UCSD-AML1 (cell line): ENCODE data around the gene HTRA1.
A peak's percentile ranks its signal among the peaks of the same experiment; 100 is the strongest.

Experiments
- DNase-seq: peaks from one replicate; lab custom pipeline; 2025; ENCODE audit not compliant: unreplicated experiment; lab: John Stamatoyannopoulos, UW

Gene HTRA1

GRCh38 chr10:122514045-122514840, 52.9 kb downstream of the HTRA1 start:
- no peak for DNase-seq

- DNase-seq = no peak
Observed at GRCh38 chr10:122515022-122515424, 53.7 kb downstream of the HTRA1 start.

GRCh38 chr10:122515588-122516231, 54.4 kb downstream of the HTRA1 start:
- peak; percentile 38 for DNase-seq

- no peak for DNase-seq
Observed at GRCh38 chr10:122516734-122517133, 55.4 kb downstream of the HTRA1 start.

- no peak for DNase-seq
Observed at GRCh38 chr10:122519144-122519543, 57.8 kb downstream of the HTRA1 start.

- no peak for DNase-seq
Observed at GRCh38 chr10:122519873-122520272, 58.5 kb downstream of the HTRA1 start.

- no peak for DNase-seq
Observed at GRCh38 chr10:122521011-122521410, 59.7 kb downstream of the HTRA1 start.

- DNase-seq = no peak
Observed at GRCh38 chr10:122524811-122525210, 63.5 kb downstream of the HTRA1 start.

- DNase-seq = no peak
Observed at GRCh38 chr10:122525788-122526187, 64.4 kb downstream of the HTRA1 start.

GRCh38 chr10:122526892-122527291, 65.5 kb downstream of the HTRA1 start:
- no peak for DNase-seq

- DNase-seq = no peak
Observed at GRCh38 chr10:122530177-122530576, 68.8 kb downstream of the HTRA1 start.

GRCh38 chr10:122531261-122531660, 69.9 kb downstream of the HTRA1 start:
- DNase-seq = no peak

- DNase-seq = no peak
Observed at GRCh38 chr10:122531939-122532338, 70.6 kb downstream of the HTRA1 start.

- no peak for DNase-seq
Observed at GRCh38 chr10:122532601-122533296, 71.4 kb downstream of the HTRA1 start.

GRCh38 chr10:122537545-122537944, 76.2 kb downstream of the HTRA1 start:
- DNase-seq = no peak

GRCh38 chr10:122541541-122542002, 80.2 kb downstream of the HTRA1 start:
- DNase-seq = no peak

- no peak for DNase-seq
Observed at GRCh38 chr10:122543676-122544445, 82.5 kb downstream of the HTRA1 start.

- DNase-seq = no peak
Observed at GRCh38 chr10:122544493-122544892, 83.1 kb downstream of the HTRA1 start.

- no peak for DNase-seq
Observed at GRCh38 chr10:122546242-122546641, 84.9 kb downstream of the HTRA1 start.

- DNase-seq = no peak
Observed at GRCh38 chr10:122548407-122549085, 87.2 kb downstream of the HTRA1 start.

GRCh38 chr10:122549636-122550035, 88.3 kb downstream of the HTRA1 start:
- no peak for DNase-seq
